HG03196 (cell line): ENCODE measurements around the gene SLC39A1.
"Not testable (repeated sequence)": the region's sequence is repeated elsewhere in the genome, so short reads cannot be mapped to it uniquely, and the experiment has no call there.

ENCODE experiments used
- ATAC-seq: cut with Tn5 transposase; IDR thresholded peaks from one replicate; pipeline ENCODE4 v1.9.1; 2021; ENCODE audit not compliant: unreplicated experiment

Gene SLC39A1, protein sequence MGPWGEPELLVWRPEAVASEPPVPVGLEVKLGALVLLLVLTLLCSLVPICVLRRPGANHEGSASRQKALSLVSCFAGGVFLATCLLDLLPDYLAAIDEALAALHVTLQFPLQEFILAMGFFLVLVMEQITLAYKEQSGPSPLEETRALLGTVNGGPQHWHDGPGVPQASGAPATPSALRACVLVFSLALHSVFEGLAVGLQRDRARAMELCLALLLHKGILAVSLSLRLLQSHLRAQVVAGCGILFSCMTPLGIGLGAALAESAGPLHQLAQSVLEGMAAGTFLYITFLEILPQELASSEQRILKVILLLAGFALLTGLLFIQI

DNA sequence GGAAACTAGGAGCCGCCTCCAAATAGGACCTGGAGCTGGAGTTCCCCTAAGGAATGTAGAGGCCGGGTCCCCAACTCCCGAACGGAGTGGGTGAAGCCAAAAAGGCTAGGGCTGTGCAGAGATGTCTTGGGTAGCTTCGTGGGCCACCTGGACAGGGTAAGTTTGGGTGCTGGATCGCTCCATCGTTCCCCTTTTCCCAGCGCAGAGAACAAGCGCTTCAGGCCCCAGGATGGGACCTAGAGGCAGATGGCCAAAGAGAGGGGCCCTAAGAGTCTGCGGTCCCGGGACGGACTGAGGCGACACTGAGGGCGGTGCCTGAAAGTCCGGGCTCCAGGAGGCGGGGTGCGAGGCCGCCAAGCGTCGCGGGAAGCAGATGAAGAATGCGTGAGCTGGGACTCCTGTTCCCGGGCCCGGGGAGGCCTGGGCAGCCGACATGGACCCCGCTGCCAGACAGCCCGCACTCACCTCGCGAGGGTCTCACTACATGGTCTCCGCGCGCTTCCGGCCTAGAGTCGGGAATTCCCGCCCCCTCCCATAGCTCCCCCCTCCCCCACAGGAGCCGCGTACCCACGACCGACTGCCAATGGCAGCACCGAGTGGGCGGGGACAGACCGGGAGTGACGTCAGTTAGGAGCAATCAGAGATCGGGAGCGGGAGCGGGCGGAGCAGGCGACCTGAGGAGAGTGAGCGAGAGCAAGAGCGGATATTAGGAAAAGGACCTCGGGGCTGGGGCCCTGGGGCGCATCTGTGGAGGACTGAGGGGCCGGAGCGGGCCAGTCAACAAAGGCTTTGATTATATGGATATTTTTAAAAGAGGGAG, at the start of gene SLC39A1:
Gene SLC39A1, minus strand, starts transcription at position 508 of the 820 bp plus-strand sequence. CDS start 822 bp downstream, outside the sequence.
- peak; percentile 41 for ATAC-seq

DNA sequence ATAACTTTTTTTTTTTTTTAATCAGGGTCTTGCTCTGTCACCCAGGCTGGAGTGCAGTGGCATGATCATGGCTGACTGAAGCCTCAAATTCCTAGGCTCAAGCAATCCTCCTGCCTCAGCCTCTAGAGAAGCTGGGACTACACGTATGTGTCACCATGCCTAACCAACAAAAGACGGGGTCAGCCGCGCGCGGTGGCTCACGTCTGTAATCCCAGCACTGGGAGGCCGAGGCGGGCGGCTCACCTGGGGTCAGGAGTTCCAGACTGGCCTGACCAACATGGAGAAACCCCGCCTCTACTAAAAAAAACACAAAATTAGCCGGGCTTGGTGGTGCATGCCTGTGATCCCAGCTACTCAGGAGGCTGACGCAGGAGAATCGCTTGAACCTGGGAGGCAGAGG, 49.2 kb upstream of the SLC39A1 start:
- not testable (repeated sequence) for ATAC-seq

DNA sequence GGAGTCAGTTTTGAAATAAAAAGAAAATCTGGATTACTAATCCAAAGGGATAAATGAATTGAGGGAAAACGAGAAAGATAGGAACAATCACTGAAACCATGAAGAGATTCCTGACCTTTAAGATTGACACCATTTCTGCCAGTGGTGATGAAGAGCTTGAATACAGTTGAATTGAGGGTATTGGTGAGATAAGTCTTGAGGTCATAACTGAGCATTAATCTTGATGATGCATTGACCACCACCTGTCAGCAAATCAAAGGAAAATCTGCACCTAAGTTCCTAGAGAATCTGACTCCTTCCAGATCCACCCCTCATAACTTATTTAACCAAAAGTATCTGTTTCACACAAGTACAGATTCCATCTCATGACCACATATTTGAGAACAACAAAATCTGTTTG, 48.8 kb upstream of the SLC39A1 start:
- ATAC-seq = no peak

DNA sequence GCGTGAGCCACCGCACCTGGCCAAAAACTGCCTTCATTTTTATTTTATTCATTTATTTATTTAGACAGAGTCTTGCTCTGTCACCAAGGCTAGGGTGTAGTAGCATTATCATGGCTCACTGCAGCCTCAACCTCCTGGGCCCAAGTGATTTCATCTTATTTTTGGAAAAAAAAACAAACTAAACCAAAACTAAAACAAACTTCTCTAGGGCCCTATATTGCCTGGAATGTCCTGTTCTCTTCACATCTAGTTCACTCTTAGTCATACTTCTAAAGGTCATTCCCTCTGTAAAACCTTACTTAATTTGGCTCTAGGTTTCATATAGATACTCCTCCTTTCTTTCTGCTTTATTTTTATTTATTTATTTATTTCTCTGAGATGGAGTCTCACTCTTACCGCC, 42.8 kb upstream of the SLC39A1 start:
- ATAC-seq = no peak

DNA sequence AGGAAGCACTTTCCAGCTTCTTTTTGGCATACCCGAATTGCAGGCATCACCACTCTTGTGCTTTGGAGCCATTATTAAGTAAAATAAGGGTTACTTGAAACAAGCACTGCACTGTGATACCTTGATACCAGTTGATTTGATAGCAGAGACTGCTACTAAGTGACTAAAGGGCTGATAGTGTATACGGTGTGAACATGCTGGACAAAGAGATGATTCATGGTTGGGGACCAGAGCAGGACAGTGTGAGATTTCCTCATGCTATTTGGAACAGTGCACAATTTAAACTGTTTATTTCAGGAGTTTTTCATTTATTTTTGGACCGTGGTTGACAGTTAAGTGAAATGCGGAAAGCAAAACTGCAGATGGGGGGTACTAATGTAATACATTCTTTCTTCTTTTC, 37.1 kb upstream of the SLC39A1 start:
- ATAC-seq = no peak

DNA sequence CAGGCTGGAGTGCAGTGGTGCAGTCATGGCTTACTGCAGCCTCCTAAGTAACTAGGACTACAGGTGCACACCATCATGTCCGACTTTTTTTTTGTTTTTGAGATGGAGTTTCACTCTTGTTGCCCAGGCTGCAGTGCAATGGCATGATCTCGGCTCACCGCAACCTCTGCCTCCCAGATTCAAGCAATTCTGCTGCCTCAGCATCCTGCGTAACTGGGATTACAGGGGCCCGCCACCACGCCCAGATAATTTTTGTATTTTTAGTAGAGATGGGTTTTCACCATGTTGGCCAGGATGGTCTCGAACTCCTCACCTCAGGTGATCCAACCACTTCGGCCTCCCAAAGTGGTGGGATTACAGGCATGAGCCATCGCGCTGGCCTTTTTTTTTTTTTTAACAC, 33.5 kb upstream of the SLC39A1 start:
- ATAC-seq = not testable (repeated sequence)

DNA sequence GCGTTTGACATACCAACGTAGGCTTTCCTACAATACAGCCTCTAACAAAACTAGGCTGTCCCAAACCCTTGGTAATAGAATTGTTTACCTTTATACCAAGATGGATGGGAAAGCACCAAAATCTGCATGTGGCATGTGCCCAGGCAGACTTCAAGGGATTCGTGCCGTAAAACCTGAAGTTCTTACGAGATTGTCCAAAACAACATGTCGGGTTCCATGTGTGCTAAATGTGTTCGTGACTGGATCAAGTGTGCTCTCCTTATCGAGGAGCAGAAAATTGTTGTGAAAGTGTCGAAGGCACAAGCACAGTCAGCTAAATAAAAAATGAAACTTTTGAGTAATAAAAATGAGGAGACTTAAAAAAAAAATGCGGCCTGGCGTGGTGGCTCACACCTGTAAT, 32.3 kb upstream of the SLC39A1 start:
- ATAC-seq = no peak

DNA sequence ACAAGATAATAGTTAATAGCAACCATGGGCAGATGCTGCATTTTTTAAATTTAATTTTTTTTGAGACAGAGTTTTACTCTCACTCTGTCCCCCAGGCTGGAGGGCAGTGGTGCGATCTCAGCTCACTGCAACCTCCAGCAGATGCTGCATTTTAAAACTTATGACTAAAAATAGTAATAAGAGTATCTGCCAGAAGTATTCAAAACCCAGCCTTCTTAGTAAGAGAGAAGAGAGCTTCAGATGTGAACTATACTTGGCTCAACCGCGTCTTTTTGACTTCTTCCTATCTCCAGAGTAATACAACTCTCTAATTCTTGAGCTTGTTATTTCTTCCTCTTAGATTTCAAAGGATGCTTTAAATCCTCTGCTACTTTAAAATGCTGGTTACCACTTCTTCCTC, 31.9 kb upstream of the SLC39A1 start:
- no peak for ATAC-seq

DNA sequence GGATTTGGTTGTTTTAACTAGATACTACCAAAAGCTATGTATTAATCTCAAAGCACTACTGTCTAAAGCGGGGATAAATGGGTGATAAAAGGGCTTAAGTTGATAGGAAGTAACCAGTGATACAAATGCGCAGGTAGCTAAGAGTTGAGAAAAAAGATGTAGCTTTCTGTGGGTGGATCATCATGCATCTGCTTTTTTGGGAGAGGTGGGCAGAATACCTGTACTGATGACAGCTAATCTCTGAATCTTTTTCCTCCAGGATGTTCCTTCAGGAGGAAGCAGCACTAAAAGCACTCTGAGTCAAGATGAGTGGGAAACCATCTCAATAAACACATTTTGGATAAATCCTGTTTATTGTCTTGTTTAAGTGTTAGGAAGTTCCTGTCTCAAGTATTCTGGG, 28.5 kb upstream of the SLC39A1 start:
- no peak for ATAC-seq

DNA sequence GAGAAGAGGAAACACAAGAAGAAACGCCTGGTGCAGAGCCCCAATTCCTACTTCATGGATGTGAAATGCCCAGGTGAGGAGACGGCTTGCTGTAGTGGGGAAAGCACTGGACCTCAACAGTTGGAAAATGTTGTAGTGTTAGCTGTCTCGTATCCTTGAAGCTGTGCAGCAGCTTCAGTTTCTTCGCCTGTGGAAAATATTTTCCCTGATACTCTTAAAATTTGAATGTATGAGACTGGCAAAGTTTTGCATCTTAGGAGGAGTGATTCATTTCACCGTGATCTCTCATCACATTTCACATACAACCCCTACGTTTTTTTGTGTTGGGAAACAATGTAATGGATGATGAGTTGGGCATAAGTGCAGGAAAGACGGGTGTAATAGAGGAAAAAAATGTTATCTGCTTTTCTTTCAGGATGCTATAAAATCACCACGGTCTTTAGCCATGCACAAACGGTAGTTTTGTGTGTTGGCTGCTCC, 27.9 kb upstream of the SLC39A1 start:
- ATAC-seq = no peak

DNA sequence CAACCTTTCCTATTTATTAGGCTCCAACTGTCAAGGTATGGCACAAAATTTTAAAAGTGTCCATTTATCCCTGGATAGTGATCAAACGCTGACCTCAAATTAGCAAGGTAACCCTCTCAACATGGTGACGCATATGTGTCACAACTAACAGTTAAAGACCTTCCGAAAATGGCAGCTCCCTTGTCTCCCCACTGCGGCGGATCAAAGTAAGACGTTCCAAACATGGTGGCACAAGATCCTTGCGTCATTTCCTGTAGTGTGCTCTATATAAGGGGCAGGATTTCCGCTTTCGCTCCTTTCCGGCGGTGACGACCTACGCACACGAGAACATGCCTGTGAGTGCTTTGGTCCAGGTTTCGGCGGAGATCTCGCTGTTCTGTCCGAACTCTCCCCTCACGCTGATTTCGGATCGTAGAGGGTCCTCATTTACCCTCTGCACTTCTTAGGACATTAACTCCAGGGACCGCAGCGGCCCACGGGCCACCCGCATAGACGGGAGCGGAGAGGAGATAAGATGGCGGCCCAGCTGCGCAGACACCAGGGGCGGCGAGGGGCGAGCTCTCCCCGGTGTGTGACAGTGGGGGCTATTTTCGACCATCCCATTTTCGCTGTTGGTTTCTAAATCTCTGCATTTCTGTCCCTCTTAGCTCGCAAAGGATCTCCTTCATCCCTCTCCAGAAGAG, 27.3 kb upstream of the SLC39A1 start, which contains the start of gene RPS27:
Gene RPS27, plus strand, starts transcription at position 295 of the 683 bp plus-strand sequence. Its CDS starts 35 bp downstream, at position 330.
- peak; percentile 76 for ATAC-seq

DNA sequence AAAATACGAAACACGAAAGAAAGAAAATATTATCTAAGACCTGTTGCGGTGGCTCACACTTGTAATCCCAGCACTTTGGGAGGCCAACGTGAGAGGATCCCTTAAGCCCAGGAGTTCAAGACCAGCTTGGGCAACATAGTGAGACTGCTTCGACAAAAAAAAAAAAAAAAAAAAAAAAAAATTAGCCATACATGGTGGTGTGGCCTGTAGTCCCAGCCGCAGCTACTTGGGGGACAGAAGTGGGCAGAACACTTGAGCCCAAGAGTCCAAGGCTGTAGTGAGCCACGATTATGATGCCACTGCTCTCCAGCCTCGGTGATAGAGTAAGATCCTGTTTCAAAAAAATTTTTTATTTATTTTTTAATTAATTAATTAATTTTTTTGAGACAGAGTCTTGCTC, 24.3 kb upstream of the SLC39A1 start:
- ATAC-seq = no peak

DNA sequence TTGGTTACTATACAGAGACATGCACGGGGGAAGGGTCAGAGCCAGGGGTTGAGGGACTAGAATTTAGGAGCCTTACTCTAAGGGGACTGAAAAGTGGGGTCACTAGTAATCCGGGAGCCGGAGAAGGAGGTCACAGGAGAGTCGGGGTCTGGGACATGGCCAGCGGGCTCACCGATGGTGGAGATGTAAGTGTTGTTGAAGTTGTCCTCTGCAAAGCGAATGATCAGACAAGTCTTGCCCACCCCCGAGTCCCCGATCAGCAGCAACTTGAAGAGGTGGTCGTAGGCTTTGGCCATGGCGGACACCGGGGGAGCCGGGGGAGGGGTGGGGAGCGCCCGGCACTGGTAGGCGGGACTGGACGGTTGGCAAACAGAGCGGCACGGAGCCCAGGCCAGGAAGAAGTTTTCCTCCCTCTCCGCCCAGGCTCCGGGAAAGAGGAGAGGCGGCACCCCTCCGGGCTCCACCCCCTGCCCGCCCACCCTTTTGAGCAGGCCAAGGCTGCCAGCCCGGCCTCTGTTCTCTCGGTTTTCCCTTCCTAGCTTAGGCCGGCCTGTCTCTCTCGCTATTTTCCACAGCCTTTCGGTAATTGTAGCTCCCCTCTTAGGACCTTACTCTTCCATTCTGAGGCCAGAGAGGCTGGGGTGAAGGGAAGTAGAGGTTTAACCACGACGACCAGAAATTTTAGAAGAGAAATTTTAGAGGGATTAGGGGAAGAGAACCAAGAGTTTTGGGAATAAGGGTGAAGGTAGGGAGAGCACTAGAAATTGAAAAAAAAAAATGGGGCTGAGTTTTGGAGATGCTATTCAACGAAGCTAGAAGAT, 22.8 kb upstream of the SLC39A1 start, which contains the start of gene RAB13:
Gene RAB13, minus strand, starts transcription at position 399 of the 821 bp plus-strand sequence. Its CDS starts 103 bp downstream, at position 296.
- no peak for ATAC-seq

DNA sequence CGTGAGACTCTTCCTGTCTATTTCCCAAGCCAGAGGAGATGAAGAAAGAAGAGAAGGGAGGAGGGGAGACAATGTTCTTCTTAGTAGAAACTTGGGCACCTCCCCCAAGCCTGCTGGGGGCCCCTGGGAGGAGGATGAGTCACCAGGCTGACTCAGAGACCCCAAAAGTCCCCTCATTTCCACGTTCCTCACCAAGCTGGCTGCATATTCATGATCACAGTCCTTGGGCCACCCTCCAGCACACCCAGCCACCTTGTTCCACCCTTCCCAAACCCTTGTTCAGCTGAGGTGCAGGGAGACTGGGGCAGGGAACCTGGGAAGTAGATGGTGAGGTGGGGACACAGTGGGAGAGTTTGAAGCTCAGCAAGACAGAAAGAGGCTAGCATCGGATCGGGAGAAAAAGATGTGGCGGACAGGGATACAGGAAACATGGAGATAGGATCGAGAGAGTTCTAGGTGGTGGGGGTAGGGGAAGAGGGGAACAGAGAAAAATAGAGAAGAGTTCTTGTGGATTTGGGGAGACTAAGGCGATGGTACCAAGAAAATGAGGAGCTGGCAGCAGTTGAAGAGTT, 22.1 kb upstream of the SLC39A1 start:
- ATAC-seq = no peak

DNA sequence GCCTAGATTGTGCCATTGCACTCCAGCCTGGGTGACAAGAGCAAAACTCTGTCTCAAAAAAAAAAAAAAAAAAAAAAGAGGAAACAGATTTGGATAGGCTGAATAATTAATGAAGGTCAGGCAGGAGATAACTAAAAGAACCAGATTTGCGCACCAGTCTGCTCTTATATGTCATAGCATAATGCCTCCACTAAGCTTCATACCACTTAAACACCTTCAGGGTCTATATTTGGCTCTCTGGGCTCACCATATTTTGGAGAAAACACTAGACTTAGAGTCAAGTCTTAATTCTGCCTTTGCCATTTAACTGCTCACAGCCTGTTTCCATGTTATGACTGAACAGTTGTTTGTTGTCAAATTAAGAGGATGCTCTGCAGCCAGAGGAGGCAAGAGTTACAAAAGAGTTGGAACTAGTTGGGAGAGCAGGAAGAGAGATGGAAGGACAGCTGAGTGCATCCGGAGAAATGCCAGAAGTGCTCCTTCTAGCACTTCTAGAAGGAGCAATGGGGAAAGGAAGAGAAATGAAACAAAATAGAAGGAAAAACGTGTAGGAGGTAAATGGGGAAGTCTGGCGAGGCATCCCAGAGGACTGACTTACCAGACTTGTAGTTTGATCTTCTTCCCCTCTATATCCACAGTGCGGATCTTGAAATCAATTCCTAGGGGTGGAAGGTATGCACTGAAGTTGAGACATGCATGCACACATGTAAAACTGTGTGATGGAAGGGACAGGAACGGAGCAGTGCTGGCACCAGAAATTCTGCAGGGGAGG, 21.0 kb upstream of the SLC39A1 start:
- ATAC-seq = no peak

DNA sequence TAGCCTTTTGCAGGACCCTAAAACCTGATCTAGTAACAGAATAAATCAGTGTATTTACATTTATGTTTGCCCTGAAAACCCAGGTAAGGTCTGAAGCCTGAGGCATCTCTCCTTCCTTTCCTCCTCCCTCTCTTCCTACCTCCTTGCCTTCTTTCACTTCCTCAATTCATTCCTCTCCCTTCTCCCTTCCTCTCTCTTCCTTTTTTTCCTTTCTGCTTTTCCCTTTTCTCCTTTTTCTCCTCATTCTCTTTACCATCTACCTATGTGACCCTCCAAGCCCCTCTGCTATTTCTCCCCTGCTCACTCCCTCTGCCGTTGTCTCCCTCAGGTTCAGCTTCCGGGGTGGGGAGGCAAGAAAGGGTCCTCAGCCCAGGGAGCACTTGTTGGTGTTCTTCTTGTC, 18.4 kb upstream of the SLC39A1 start:
- ATAC-seq = not testable (repeated sequence)

DNA sequence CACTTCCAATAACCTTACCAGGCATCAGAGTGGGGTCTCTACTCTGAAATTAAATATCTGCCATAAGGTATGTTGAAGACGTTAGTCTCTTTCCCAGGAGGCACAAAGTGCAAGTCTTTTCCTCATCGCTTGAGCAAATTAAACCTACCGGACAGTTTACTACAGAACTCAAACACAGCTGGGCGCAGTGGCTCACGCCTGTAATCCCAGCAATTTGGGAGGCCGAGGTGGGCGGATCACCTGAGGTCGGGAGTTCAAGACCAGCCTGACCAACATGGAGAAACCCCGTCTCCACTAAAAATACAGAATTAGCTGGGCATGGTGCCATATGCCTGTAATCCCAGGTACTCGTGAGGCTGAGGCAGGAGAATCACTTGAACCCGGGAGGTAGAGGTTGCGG, 15.8 kb upstream of the SLC39A1 start:
- ATAC-seq = not testable (repeated sequence)

DNA sequence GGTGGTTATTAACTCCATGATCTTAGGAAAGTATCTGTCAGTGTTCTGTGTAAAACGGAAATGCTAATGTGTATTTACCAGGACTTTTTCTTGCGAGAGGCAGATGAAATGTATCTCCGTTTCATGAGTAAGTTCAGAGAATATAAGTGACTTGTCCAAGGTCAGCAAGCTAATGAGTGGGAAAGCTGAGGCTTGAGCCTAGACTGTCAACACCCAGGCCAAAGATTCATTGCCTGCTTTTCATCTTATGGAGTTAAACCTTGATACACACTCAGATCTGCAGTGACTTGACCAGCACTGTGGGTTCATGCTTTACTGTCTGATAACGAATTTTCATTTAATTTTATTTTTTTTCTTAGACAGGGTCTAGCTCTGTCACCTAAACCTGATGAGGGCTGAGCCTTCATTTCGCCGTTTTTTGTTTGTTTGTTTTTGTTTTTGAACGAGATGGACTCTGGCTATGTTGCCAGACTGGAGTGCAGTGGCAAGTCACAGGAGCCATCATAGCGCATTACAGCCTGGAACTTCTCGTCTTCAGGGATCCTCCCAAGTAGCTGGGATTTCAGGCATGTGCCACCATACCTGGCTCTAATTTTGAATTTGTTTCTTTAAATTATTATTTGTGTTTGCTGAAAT, 15.1 kb upstream of the SLC39A1 start:
- ATAC-seq = no peak
